ENCODE results near the gene MACROD2.
"Not testable (repeated sequence)": the region's sequence is repeated elsewhere in the genome, so short reads cannot be mapped to it uniquely, and the experiment has no call there.

MACROD2 gene

GRCh38 chr20:16005915-16006493 lies 2010.7 kb downstream of the MACROD2 start:
- DNase-seq (ENCODE audit: extremely low read depth, low read depth): no peak
- TF ChIP-seq CTCF (IDR thresholded peaks at IDR 0.05; ENCODE audit: low read depth, low read length): no peak

- no peak for DNase-seq (ENCODE audit: extremely low read depth, low read depth)
- TF ChIP-seq CTCF (IDR thresholded peaks at IDR 0.05; ENCODE audit: low read depth, low read length): no peak
Observed at GRCh38 chr20:16007164-16007563, 2011.8 kb downstream of the MACROD2 start.

GRCh38 chr20:16007962-16008361 lies 2012.6 kb downstream of the MACROD2 start:
- DNase-seq (ENCODE audit: extremely low read depth, low read depth): no peak

GRCh38 chr20:16011056-16011455 lies 2015.7 kb downstream of the MACROD2 start:
- DNase-seq (ENCODE audit: extremely low read depth, low read depth): no peak
- no peak for TF ChIP-seq CTCF (IDR thresholded peaks at IDR 0.05; ENCODE audit: low read depth, low read length)

More at GRCh38 chr20:16007962-16008361, 2012.6 kb downstream of the MACROD2 start:
- TF ChIP-seq CTCF (IDR thresholded peaks at IDR 0.05; ENCODE audit: low read depth, low read length): no peak

GRCh38 chr20:16011519-16011918 lies 2016.2 kb downstream of the MACROD2 start:
- DNase-seq (ENCODE audit: extremely low read depth, low read depth): no peak
- TF ChIP-seq CTCF (IDR thresholded peaks at IDR 0.05; ENCODE audit: low read depth, low read length): no peak

- DNase-seq (ENCODE audit: extremely low read depth, low read depth): not testable (repeated sequence)
Observed at GRCh38 chr20:16012934-16013333, 2017.6 kb downstream of the MACROD2 start.

DNA sequence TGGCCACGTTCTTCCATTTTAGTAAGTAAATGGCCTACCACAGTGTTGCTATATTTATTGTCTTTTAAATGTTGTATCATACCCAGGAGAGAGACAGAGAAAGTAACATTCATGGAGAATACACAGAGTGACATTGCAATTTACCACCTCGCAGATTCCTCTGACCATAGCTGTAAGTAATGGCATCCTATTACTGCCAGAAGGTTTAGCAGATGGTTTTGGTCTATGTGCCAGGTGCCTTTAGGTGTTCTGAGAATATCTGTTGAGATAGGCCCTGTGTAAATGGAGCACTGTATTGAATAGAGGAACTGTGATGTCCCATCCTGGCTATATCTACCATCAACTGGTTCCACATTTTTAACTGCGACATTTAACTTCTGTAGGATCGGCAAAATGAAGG lies 2018.3 kb downstream of the MACROD2 start:
- no peak for DNase-seq (ENCODE audit: extremely low read depth, low read depth)
- TF ChIP-seq CTCF (IDR thresholded peaks at IDR 0.05; ENCODE audit: low read depth, low read length): no peak

DNA sequence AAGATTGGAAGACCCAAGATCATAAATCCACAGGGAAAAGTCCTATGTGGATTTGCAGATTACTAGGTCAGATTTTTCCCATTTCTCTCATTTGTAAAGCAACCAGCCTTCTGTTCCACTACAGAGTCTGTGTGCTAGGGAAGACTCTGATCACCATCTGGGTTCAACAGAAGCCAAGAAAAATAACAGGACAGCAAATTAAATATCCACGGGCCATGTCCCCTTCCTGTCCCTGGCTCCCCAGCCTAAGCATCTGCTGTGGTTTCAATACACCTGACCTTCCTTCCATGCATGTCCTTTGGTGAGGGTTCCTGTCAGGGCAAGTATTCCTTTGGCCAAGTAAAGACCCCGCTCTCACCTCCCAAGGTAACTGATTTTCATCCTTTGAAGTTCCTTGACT lies 2019.1 kb downstream of the MACROD2 start:
- no peak for DNase-seq (ENCODE audit: extremely low read depth, low read depth)
- no peak for TF ChIP-seq CTCF (IDR thresholded peaks at IDR 0.05; ENCODE audit: low read depth, low read length)

Measured in AG09319 (cell line).